ENCODE measurements around the gene PRR16.

The PRR16 gene

GRCh38 chr5:120582635-120583034, 118.5 kb downstream of the PRR16 start:
- no peak for DNase-seq

GRCh38 chr5:120586646-120587045, 122.5 kb downstream of the PRR16 start:
- no peak for DNase-seq

- DNase-seq: no peak
Measured at GRCh38 chr5:120591911-120592310, 127.8 kb downstream of the PRR16 start.

- DNase-seq: no peak
Measured at GRCh38 chr5:120599576-120599975, 135.5 kb downstream of the PRR16 start.

GRCh38 chr5:120600639-120601038, 136.5 kb downstream of the PRR16 start:
- DNase-seq: no peak

GRCh38 chr5:120602033-120602432, 137.9 kb downstream of the PRR16 start:
- DNase-seq: no peak

- no peak for DNase-seq
Measured at GRCh38 chr5:120604884-120605283, 140.8 kb downstream of the PRR16 start.

GRCh38 chr5:120605325-120606079, 141.4 kb downstream of the PRR16 start:
- DNase-seq: no peak

- DNase-seq: no peak
Measured at GRCh38 chr5:120609570-120609969, 145.5 kb downstream of the PRR16 start.

- no peak for DNase-seq
Measured at GRCh38 chr5:120610145-120610544, 146.0 kb downstream of the PRR16 start.

- no peak for DNase-seq
Measured at GRCh38 chr5:120613729-120614128, 149.6 kb downstream of the PRR16 start.

GRCh38 chr5:120614531-120615180, 150.6 kb downstream of the PRR16 start:
- DNase-seq: peak; percentile 66

GRCh38 chr5:120615967-120616645, 152.0 kb downstream of the PRR16 start:
- no peak for DNase-seq

- no peak for DNase-seq
Measured at GRCh38 chr5:120621339-120621738, 157.2 kb downstream of the PRR16 start.

GRCh38 chr5:120624021-120624563, 160.0 kb downstream of the PRR16 start:
- no peak for DNase-seq

- DNase-seq: no peak
Measured at GRCh38 chr5:120628156-120628555, 164.1 kb downstream of the PRR16 start.

GRCh38 chr5:120630550-120630949, 166.4 kb downstream of the PRR16 start:
- no peak for DNase-seq

GRCh38 chr5:120631611-120632010, 167.5 kb downstream of the PRR16 start:
- DNase-seq: no peak

GRCh38 chr5:120632430-120632829, 168.3 kb downstream of the PRR16 start:
- no peak for DNase-seq

GRCh38 chr5:120638449-120638848, 174.3 kb downstream of the PRR16 start:
- no peak for DNase-seq

- DNase-seq: peak; percentile 14
Measured at GRCh38 chr5:120640778-120641177, 176.7 kb downstream of the PRR16 start.

GRCh38 chr5:120644516-120644915, 180.4 kb downstream of the PRR16 start:
- DNase-seq: no peak

- DNase-seq: no peak
Measured at GRCh38 chr5:120655828-120656435, 191.8 kb downstream of the PRR16 start.

Data from femur (tissue), 1 donor.